Measurements from ENCODE around the gene VGLL2. TPM values are rescaled to one million over a fixed set of nuclear protein-coding genes. Genes with fewer than 3 reads are reported as not detected.
A peak's percentile ranks its signal among the peaks of the same experiment; 100 is the strongest.

VGLL2 gene
- total RNA-seq, 1 donor from 2014 or later, result not detected

- DNase-seq (ENCODE audit: low read depth in 2 of 2), result no peak
Observed at GRCh38 chr6:117311726-117312125, 46.4 kb downstream of the VGLL2 start.

- peak; percentile 6 to 20 for DNase-seq (ENCODE audit: low read depth in 2 of 2)
Observed at GRCh38 chr6:117317261-117317660, 51.9 kb downstream of the VGLL2 start.

Other genes with a start within 250 kb of the VGLL2 start
- not detected in 2 replicates for gene ROS1, start 160.4 kb downstream of the VGLL2 start, total RNA-seq
- gene DCBLD1, start 217.1 kb downstream of the VGLL2 start, total RNA-seq, result 24.4 and 32.3 TPM in 2 replicates

Data from lung microvascular endothelial cell (primary cell).